Loucy (cell line): ENCODE results near the gene ZNF385D.

Experiments
- H2AFZ ChIP-seq: fragments of 200-600 bp; sonication (generic); 2 replicates; pipeline ENCODE4 v1.6.0; 2016; ENCODE audit warnings: antibody characterized with exemption, mild to moderate bottlenecking, low read length, moderate library complexity
- H3F3A ChIP-seq: fragments of 200-600 bp; 2 replicates; pipeline ENCODE4 v1.6.0; 2016; ENCODE audit warnings: antibody characterized with exemption, low read depth, mild to moderate bottlenecking
- H3K27me3 ChIP-seq: fragments of 200-600 bp; sonication (generic); 2 replicates; pipeline ENCODE4 v1.6.1; 2014; ENCODE audit warnings: low read length, mild to moderate bottlenecking; ENCODE audit not compliant: insufficient read depth, poor library complexity, severe bottlenecking
- H3K36me3 ChIP-seq: fragments of 200-600 bp; sonication (generic); 2 replicates; pipeline ENCODE4 v1.6.1; 2016; ENCODE audit warnings: low read length; ENCODE audit not compliant: insufficient read depth
- H3K4me1 ChIP-seq: fragments of 200-600 bp; sonication (generic); 2 replicates; pipeline ENCODE4 v1.5.1; 2014; ENCODE audit warnings: low read length, mild to moderate bottlenecking; ENCODE audit not compliant: insufficient read depth, poor library complexity, severe bottlenecking
- H3K4me2 ChIP-seq: fragments of 200-600 bp; sonication (generic); 2 replicates; pipeline ENCODE4 v1.6.0; 2014; ENCODE audit warnings: antibody characterized with exemption, low read length, low read depth, mild to moderate bottlenecking; ENCODE audit not compliant: poor library complexity, severe bottlenecking
- H3K4me3 ChIP-seq: fragments of 200-600 bp; sonication (generic); 2 replicates; pipeline ENCODE4 v1.5.1; 2014; ENCODE audit warnings: low read length, mild to moderate bottlenecking, mixed read lengths; ENCODE audit not compliant: poor library complexity, severe bottlenecking
- H3K79me2 ChIP-seq: fragments of 200-600 bp; sonication (generic); 2 replicates; pipeline ENCODE4 v1.6.1; 2014; ENCODE audit warnings: low read length; ENCODE audit not compliant: insufficient read depth
- H3K9ac ChIP-seq: fragments of 200-600 bp; sonication (generic); 2 replicates; pipeline ENCODE4 v1.6.0; 2014; ENCODE audit warnings: mild to moderate bottlenecking, low read depth, low read length, moderate library complexity; ENCODE audit not compliant: poor library complexity, severe bottlenecking
- H3K9me2 ChIP-seq: fragments of 200-600 bp; sonication (generic); replicated peaks from 2 replicates; pipeline ENCODE4 v1.6.1; 2016; ENCODE audit warnings: low read depth, low read length, mixed read lengths
- H3K9me3 ChIP-seq: fragments of 200-600 bp; sonication (generic); 2 replicates; pipeline ENCODE4 v1.6.1; 2014; ENCODE audit warnings: mild to moderate bottlenecking, antibody characterized with exemption, low read length, low read depth; ENCODE audit not compliant: insufficient read depth
- H4K20me1 ChIP-seq: fragments of 200-600 bp; sonication (generic); 2 replicates; pipeline ENCODE4 v1.6.0; 2014; ENCODE audit warnings: antibody characterized with exemption, low read length, mild to moderate bottlenecking; ENCODE audit not compliant: insufficient read depth, poor library complexity, severe bottlenecking
- CTCF ChIP-seq: fragments of 200-600 bp; sonication (generic); conservative IDR thresholded peaks from 2 replicates; pipeline ENCODE4 v1.5.1; 2014; ENCODE audit warnings: mild to moderate bottlenecking, antibody characterized with exemption, low read length
- EZH2phosphoT487 ChIP-seq: fragments of 200-600 bp; IDR thresholded peaks from 2 replicates; pipeline ENCODE4 v1.6.1; 2018; ENCODE audit warnings: antibody characterized with exemption, mild to moderate bottlenecking, moderate library complexity, borderline replicate concordance

The ZNF385D gene

GRCh38 chr3:21722768-21723167 is 28.2 kb downstream of the ZNF385D start:
- Histone ChIP-seq H4K20me1 (no peaks in the 10 kb centered on the region), H3K79me2 (no peaks in the 10 kb centered on the region), H3K9me3 (no peaks in the 10 kb centered on the region; the same call in 1 of the 2 replicates), H3K36me3 (no peaks in the 10 kb centered on the region), H3K9me2 (no peaks in the 10 kb centered on the region), H3K4me3 (no peak overlapping the region), H3F3A (no peaks in the 10 kb centered on the region), H3K4me2 (no peak overlapping the region), H2AFZ (no peak overlapping the region), H3K4me1 (no peaks in the 10 kb centered on the region), H3K27me3 (no peaks in the 10 kb centered on the region), H3K9ac (no peak overlapping the region)
- no peak for TF ChIP-seq EZH2phosphoT487
- no peak for TF ChIP-seq CTCF

- Histone ChIP-seq H4K20me1 (no peaks in the 10 kb centered on the region), H3K79me2 (no peaks in the 10 kb centered on the region), H3F3A (no peaks in the 10 kb centered on the region), H3K36me3 (no peaks in the 10 kb centered on the region), H3K4me2 (no peak overlapping the region), H3K4me1 (no peaks in the 10 kb centered on the region), H3K27me3 (no peaks in the 10 kb centered on the region), H3K9me2 (no peaks in the 10 kb centered on the region), H2AFZ (no peak overlapping the region), H3K4me3 (no peak overlapping the region), H3K9me3 (no peaks in the 10 kb centered on the region; the same call in 1 of the 2 replicates), H3K9ac (no peak overlapping the region)
- no peak for TF ChIP-seq CTCF
Measured at GRCh38 chr3:21722301-21722700, 28.7 kb downstream of the ZNF385D start.

- H3K4me3 ChIP-seq = no peak overlapping the region
- H3K9me3 ChIP-seq = no peaks in the 10 kb centered on the region; the same call in 1 of the 2 replicates
- H3F3A ChIP-seq = no peaks in the 10 kb centered on the region
- H3K36me3 ChIP-seq = no peaks in the 10 kb centered on the region
- no peaks in the 10 kb centered on the region for H3K9me2 ChIP-seq
- no peaks in the 10 kb centered on the region for H3K4me1 ChIP-seq
- H3K27me3 ChIP-seq = no peaks in the 10 kb centered on the region
- TF ChIP-seq CTCF (no peak), EZH2phosphoT487 (no peak)
- H4K20me1 ChIP-seq = no peaks in the 10 kb centered on the region
- no peak overlapping the region for H2AFZ ChIP-seq
- H3K9ac ChIP-seq = no peak overlapping the region
- no peaks in the 10 kb centered on the region for H3K79me2 ChIP-seq
- no peak overlapping the region for H3K4me2 ChIP-seq
Measured at GRCh38 chr3:21718943-21719591, 31.9 kb downstream of the ZNF385D start.
